HG03103 (cell line): ENCODE measurements around the gene TBC1D9B.
"Not testable (repeated sequence)": the region's sequence is repeated elsewhere in the genome, so short reads cannot be mapped to it uniquely, and the experiment has no call there.

Experiments
- ATAC-seq: cut with Tn5 transposase; IDR thresholded peaks from one replicate; pipeline ENCODE4 v1.9.1; 2021; ENCODE audit warnings: low read depth; ENCODE audit not compliant: unreplicated experiment

The TBC1D9B gene

DNA sequence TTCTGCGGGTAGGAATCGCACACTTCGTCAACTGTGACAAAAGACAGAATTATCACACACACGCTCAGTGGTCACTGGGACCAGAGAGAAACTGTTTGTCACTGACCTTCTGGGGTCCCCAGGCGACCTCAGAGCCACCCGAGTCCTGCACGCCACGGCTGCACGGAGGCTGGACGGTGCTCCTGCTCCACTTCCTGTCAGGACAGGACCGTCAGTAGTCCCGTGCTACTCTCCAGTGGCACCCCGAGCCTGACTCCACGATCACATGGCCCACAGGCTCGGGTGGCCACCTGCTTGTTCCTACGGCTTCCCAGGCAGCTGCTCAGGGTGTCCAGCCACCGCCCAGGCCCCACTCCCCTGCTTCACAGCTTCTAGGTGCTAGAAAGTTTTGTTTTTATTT is 66.9 kb downstream of the TBC1D9B start:
- ATAC-seq, result no peak

DNA sequence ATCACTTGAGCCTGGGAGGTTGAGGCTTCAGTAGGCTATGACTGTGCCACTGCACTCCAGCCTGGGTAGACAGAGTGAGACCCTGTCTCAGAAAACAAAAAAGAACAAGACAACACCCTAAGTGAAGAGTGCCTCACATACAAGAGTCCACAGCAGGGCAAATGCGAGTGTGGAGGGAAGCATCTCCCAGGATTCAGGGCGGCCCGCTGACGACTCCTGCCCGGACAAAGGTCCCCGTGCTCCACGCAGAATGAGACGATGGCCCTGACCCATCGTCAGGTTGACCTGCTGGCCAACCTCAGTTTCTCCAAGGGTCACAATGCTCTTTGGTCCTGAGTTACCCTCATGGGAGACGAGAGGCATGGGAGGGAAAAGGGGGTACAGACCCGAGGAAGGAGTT is 67.4 kb downstream of the TBC1D9B start:
- ATAC-seq, result no peak

DNA sequence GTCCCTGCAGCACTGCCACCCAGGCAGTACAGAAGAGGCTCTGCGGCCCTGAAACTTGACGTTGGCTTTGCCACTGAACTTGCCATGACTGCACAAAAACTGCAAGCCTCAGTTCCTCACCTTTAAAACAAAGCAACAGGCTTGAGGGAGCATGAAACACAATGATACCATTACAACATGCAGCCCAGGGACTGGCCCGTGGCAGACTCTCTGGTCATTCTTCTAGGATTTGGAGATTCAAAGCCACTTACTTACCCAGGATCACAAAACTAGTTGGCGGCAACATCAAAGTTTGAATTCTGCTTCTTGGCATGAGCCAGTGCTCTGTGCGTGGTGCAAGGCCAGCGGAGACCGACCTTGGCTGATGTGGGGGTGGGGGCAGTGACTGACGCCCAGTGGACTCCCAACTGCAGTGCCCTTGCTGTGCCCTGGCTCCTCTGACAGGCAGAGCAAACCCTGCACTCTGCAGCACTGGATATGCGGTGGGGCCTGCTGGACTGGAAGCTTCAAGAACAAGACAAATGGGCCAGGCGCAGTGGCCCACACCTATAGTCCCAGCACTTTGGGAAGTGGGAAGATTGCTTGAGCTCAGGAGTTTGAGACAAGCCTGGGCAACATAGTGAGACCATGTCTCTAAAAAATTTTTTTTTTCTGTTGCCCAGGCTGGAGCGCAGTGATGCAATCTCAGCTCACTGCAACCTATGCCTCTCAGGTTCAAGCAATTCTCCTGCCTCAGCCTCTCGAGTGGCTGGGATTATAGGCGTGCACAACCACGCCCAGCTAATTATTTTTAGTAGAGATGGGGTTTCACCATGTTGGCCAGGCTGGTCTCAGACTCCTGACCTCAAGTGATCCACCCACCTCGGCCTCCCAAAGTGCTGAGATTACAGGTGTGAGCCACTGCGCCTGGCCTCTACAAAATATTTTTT is 68.1 kb downstream of the TBC1D9B start:
- no peak for ATAC-seq

DNA sequence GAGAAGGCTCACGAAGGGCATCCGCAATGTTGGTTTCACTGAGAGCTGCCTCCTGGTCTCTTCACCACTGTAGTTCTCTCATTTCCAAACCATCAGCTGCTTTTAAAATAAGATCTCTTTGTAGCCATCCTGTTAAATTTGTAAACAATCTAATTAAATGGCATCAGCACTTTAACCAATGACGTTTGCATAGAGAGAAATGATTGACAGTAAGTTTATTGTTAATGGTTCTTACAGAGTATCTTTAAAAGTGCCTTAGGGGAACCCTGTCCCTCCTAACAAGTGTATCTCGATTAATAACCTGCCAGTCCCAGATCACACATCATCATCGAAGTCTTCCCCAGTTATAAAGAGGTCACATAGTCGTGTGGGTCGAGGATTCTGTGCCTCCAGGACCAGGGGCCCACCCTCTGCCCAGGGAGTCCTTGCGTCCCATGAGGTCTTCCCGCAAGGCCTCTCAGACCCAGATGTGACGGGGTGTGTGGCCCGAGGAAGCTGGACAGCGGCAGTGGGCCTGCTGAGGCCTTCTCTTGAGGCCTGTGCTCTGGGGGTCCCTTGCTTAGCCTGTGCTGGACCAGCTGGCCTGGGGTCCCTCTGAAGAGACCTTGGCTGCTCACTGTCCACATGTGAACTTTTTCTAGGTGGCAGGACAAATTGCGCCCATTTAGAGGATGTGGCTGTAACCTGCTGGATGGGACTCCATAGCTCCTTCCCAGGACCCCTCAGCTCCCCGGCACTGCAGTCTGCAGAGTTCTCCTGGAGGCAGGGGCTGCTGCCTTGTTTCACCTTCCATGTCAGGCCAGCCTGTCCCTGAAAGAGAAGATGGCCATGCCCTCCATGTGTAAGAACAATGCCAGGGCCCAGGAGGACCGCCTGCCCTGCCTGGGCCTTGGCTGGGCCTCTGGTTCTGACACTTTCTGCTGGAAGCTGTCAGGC is 70.4 kb downstream of the TBC1D9B start:
- ATAC-seq, result no peak

DNA sequence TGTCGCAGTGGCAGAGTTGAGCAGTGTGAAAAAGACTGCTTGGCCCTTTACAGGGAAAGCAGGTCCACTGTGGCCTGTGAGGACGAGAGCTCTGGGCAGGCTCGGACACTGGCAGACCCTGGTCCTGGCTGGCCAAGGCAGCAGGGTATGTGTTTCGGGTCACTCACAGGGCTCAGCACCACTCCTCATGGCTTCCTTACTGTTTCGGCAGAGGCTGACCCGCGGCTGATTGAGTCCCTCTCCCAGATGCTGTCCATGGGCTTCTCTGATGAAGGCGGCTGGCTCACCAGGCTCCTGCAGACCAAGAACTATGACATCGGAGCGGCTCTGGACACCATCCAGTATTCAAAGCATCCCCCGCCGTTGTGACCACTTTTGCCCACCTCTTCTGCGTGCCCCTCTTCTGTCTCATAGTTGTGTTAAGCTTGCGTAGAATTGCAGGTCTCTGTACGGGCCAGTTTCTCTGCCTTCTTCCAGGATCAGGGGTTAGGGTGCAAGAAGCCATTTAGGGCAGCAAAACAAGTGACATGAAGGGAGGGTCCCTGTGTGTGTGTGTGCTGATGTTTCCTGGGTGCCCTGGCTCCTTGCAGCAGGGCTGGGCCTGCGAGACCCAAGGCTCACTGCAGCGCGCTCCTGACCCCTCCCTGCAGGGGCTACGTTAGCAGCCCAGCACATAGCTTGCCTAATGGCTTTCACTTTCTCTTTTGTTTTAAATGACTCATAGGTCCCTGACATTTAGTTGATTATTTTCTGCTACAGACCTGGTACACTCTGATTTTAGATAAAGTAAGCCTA is 71.3 kb downstream of the TBC1D9B start:
- no peak for ATAC-seq

DNA sequence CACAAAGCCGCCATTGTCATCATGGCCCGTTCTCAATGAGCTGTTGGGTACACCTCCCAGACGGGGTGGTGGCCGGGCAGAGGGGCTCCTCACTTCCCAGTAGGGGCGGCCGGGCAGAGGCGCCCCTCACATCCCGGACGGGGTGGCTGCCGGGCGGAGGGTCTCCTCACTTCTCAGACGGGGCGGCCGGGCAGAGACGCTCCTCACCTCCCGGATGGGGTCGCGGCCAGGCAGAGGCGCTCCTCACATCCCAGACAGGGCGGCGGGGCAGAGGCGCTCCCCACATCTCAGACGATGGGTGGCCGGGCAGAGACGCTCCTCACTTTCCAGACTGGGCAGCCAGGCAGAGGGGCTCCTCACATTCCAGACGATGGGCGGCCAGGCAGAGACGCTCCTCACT is 72.8 kb downstream of the TBC1D9B start:
- not testable (repeated sequence) for ATAC-seq

DNA sequence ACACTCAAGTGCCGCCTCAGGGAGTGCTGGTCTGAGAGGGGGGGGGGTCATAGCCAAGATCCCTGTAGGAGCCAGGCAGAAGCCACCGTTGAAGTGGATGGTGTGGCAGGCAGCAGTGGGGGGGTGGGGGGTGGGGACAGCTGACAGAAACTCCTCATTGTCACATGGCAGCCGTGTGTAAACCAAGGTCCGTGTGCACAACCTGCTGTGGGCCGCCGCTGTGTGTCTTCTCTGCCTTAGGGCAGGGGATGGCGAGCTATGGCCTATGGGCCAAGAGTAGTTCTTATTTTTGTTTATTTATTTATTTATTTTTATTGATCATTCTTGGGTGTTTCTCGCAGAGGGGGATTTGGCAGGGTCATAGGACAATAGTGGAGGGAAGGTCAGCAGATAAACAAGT is 73.6 kb downstream of the TBC1D9B start:
- no peak for ATAC-seq

DNA sequence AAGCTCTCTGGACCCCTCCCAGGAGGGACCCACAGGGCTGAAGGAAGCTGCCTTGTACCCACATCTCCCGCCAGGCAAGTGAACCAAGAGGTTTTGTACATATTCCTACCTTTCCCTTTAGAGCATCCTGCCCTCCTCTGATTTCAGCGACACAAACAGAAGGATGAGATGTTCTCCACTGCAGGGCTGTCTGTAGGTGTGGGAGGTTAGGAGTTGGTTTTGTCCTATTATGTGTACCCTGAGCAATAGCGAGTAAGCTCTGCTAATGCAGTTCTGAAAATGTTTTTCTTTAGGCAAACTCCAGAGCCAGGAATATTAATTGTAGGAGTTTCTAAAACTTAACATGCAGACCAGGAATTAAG is 74.0 kb downstream of the TBC1D9B start:
- no peak for ATAC-seq

DNA sequence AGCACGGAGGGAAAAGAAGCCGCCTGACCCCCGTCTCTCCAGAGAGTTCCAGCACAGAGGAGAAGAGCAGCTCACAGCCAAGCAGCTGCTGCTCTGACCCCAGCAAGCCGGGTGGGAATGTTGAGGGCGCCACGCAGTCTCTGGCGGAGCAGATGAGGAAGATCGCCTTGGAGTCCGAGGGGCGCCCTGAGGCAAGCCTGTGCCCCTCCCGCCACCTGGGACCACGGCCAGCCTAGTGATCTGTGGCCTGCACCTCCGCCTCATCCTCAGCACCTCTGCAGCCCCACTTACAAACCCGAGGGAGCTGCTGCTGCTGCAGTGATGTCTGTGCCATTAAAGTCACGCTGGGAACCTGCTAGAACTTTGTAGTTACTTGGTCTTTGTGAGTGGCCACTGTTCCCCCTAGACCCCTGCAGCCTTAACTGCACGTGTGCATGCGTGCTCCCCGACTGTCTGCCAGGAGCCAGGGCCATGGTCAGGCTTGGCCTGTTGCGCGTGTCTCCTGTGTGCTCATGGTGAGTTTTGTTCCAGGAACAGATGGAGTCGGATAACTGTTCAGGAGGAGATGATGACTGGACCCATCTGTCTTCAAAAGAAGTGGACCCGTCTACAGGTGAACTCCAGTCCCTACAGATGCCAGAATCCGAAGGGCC is 74.5 kb downstream of the TBC1D9B start:
- ATAC-seq, result no peak

DNA sequence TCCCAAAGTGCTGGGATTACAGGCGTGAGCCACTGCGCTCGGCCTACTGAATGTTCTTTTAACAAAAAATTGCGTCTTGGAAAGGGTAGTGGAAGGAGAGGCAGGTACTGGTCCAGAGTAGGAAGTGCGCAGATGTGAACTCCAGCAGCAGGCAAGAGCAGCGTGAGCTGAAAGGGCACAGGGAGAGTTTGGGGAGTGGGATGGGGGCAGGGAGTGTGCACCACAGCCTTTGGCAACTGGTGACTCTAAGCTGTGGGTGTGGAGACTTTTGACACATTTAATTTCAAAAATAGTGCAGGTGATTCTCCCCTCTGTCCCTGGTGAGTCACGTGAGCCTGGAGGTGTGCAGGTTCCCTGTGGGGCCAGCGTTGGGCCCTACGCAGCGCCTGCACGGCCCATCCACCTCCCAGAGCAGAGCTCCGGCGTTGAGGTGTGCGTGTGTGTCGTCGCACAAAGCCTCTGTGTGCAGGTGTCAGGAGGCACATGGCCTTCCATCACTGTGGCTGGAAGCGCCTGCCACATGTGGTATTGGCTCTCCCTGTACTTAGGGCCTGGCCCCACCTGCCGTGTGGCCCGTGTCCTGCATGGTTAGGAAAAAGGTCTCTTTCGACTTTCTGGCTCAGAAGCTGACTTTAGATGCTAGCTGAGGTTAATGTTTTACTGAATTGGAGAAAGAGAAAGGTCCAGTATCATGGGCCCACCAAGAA is 75.5 kb downstream of the TBC1D9B start:
- ATAC-seq, result no peak

DNA sequence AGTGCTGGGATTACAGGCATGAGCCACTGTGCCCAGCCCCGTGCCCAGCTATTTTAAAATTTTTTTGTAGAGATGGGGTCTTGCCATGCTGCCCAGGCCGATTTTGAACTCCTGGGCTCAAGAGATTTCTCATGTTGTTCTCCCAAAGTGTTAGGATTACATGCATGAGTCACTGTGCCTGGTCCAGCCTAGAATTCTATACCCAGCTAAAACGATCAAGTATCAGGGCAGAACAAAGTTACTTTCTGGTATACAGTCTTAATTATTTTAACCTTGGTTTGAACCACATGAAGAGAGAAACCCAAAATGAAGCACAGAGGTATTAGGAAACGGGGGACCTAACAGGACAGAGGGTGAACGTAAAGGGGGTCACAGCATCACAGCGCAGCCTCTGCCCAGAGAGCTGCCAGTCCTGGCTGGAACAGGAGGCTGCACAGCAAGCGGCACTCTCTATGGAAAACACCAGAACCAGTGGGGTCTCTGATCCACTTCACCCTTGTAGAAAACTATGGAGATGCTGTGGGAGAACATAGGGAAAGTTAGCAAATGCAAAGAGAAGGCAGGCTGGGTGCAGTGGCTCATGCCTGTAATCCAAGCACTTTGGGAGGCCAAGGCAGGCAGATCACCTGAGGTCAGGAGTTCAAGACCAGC is 76.8 kb downstream of the TBC1D9B start:
- no peak for ATAC-seq

DNA sequence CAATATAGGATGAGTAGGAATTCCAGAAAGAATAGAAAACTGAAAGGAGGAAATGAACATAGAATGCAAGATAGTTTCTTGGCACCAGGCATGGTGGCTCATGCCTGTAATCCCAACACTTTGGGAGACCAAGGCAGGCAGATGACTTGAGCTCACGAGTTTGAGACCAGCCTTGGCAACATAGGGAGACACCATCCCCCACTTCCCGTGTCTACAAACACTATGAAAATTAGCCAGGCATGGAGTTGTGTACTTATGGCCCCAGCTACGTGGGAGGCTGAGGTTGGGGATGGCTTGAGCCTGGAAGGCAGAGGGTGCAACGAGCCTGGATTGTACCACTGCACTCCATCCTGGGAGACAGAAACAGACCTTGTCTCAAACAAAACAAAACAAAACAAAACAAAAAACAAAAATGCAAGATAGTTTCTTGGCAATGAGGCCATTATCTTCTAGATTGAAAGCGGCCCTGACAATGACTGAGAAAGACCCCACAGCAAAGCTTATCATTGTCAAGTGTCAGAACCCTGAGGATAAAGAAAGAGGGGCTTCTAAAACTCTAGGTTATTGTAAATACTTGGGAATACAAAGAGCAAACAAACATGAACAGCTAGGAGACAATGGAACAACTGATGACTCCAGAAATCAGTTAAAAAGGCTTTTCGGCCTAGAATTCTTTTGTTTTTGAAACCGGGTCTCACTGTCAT is 77.8 kb downstream of the TBC1D9B start:
- no peak for ATAC-seq

DNA sequence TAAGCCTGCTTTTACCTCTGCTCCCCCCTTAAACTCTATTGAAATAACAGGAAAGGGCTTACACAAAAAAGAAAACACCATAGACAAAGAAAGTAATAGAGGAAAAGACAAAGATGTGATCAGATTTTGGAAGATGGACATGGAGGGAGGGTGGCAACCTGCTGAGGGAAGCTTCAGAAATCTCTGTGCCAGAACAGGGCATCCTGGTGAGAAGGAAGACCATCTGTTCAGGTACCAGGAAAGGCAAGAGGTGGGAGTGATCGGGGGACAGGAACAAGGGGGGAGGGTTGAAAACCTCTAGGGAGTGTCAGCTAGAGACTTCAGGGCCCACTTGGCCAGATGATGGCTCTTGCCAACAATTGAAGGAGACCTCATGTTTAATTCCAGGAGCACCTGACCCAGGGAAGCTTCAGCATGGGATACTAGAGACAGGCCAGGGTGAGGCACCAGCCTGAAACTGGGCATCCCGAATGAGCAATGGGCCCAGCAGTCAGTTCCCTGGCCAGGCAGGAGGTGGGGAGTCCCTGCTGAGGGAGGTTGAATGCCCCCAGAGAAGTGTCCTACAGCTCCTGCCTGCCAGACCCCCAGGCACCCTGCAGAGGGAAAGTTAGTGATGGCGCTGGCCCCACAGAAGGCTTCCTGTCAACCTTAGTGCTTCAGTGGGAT is 78.8 kb downstream of the TBC1D9B start:
- no peak for ATAC-seq

DNA sequence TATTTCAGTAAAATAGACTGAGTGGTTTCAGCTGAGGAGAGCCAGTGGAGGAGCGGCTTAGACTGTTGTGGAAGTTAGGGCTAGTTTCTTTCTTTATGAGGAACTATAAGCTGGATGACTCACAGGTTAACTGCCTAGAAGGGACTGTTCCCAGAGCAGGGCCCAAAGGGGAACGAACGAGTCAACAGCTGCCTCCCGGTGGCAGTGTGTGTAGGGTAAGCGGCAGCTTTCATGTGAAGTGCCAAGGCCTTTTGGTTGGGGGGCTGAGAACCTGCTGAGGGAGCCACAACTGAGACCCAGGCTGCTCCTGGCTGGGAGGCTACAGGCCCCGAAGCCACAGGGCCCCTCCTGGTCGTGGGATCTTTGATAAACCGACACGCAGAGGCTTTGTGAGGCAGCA is 80.0 kb downstream of the TBC1D9B start:
- ATAC-seq, result no peak

DNA sequence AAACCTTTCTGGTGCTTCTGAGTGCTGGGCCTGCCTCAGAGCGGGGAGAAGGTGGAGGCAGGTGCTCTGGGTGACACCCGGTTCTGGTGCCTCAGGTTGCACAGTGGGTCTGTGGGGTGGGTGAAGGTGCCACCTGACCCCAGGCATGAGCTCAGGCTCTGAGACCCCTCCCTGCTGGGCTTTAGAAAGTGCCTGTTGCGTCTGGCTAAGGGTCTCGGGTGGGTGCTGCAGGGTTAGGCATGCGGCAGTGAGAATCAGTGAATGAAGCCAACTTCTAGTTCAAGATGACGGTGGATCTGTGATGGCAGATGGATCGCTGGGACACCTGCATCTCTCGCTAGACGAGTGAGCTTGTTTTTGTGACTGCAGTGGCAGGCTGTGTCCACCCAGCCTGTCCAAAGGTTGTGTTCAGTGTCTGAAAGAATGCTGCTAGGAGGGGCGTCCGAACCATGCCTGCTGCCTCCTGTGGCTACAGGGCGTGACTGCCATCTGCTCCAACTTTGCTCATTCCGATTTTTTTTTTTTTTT is 82.0 kb downstream of the TBC1D9B start:
- ATAC-seq, result no peak

DNA sequence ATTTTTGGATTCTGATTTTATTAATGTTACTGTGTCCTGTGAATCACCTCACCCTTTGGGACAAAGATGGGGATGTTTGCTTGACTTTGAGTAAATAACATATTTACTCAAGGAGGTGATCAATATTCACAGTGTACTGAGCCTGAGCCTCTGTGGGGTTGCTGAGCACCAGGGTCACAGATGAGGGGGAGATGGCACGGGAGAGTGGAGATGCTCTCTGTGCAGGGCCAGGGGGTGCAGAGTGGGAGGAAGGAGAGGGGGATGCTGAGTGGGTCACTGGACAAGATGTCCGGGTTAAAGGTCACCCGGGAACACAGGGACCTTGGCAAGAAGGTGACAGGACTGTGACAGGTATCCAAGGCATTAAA is 83.0 kb downstream of the TBC1D9B start:
- no peak for ATAC-seq

DNA sequence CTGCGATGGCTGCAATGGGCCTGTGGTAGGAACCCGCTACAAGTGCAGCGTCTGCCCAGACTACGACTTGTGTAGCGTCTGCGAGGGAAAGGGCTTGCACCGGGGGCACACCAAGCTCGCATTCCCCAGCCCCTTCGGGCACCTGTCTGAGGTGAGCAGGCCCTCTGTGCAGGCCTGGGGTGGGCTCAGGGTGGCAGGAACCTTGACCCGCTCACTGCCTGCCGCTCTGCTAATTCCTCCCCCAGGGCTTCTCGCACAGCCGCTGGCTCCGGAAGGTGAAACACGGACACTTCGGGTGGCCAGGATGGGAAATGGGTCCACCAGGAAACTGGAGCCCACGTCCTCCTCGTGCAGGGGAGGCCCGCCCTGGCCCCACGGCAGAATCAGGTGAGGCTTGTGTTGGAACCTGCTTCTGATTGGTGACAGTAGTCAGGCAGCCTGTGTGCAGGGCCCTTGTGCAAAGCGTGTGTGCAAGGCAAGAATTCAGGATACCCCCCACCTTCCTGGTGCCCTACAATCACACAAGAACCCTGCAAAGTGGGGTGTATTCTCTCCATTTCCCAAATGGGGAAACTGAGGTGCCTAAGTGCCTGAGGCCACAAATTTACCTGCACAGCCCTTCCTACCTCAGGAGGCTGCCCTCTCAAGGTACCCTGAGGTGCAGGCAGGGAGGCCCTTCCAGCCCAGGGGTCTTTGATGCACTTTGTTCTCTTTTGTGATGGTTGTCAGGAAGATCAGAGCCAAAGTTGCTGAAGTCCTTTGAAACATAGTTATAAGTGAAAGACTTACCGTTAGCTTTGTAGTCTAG is 83.6 kb downstream of the TBC1D9B start:
- ATAC-seq, result no peak
